PC-3 (cell line): ENCODE data around the gene STMP1. TPM values are rescaled to one million over a fixed set of nuclear protein-coding genes. Genes with fewer than 3 reads are reported as not detected.

Source experiments
- ATAC-seq: fragments of 200-7000 bp; cut with Tn5 transposase; 2 replicates; pipeline ENCODE4 v1.9.1; 2020; ENCODE audit warnings: mild to moderate bottlenecking, moderate library complexity
- BruUV-seq: library from RNA; stranded (reverse); fragments of 400-500 nt; replicated peaks from 2 replicates; lab custom pipeline; 2021; lab: Mats Ljungman, UMichigan
- CTCF ChIA-PET: fragments of 300-600 bp; sonication (Branson Sonifier 250); formaldehyde crosslinking; loops from one replicate; lab custom pipeline; 2022; ENCODE audit warnings: antibody characterized with exemption; lab: Charles Lee
- POLR2A ChIA-PET: fragments of 300-600 bp; sonication (Branson Sonifier 250); formaldehyde crosslinking; loops from one replicate; lab custom pipeline; 2022; ENCODE audit warnings: antibody characterized with exemption; ENCODE audit not compliant: unreplicated experiment; lab: Charles Lee
- DNase-seq: peaks from one replicate; pipeline ENCODE4 v3.0.0-alpha.2; 2015
- H2AFZ ChIP-seq: fragments of 300-600 bp; sonication (generic); 2 replicates; pipeline ENCODE4 v1.6.0; 2016; ENCODE audit warnings: antibody characterized with exemption, low read length
- H3F3A ChIP-seq: fragments of 300-600 bp; sonication (generic); one replicate; pipeline ENCODE4 v1.6.0; 2017; ENCODE audit warnings: antibody characterized with exemption, low read length, control low read depth, mild to moderate bottlenecking; ENCODE audit not compliant: unreplicated experiment
- H3K27ac ChIP-seq: fragments of 300-600 bp; sonication (generic); 2 replicates; pipeline ENCODE4 v1.5.1; 2016; ENCODE audit warnings: mild to moderate bottlenecking, low read length
- H3K27me3 ChIP-seq: fragments of 300-600 bp; sonication (generic); 2 replicates; pipeline ENCODE4 v1.6.1; 2016; ENCODE audit warnings: low read length, mixed read lengths
- H3K36me3 ChIP-seq: fragments of 300-600 bp; sonication (generic); 2 replicates; pipeline ENCODE4 v1.6.1; 2016; ENCODE audit warnings: low read depth, mixed run types, low read length, mixed read lengths
- H3K4me1 ChIP-seq: fragments of 300-600 bp; sonication (generic); 2 replicates; pipeline ENCODE4 v1.5.1; 2016; ENCODE audit warnings: low read length; ENCODE audit not compliant: insufficient read depth
- H3K4me2 ChIP-seq: fragments of 300-600 bp; sonication (generic); 2 replicates; pipeline ENCODE4 v1.6.0; 2016; ENCODE audit warnings: low read length
- H3K4me3 ChIP-seq: fragments of 300-600 bp; sonication (generic); 2 replicates; pipeline ENCODE4 v1.5.1; 2016; ENCODE audit warnings: mild to moderate bottlenecking, low read length, mixed read lengths
- H3K79me2 ChIP-seq: fragments of 300-600 bp; sonication (generic); 2 replicates; pipeline ENCODE4 v1.6.1; 2017; ENCODE audit warnings: low read length, mixed read lengths
- H3K9ac ChIP-seq: fragments of 300-600 bp; sonication (generic); 2 replicates; pipeline ENCODE4 v1.6.0; 2016; ENCODE audit warnings: mild to moderate bottlenecking, low read length
- H3K9me2 ChIP-seq: fragments of 300-600 bp; sonication (generic); replicated peaks from 2 replicates; pipeline ENCODE4 v1.6.1; 2016; ENCODE audit warnings: mixed run types, low read length, mixed read lengths
- H3K9me3 ChIP-seq: fragments of 300-600 bp; sonication (generic); 2 replicates; pipeline ENCODE4 v1.6.1; 2016; ENCODE audit warnings: low read length, mixed read lengths
- H4K20me1 ChIP-seq: fragments of 300-600 bp; sonication (generic); 2 replicates; pipeline ENCODE4 v1.6.1; 2016; ENCODE audit warnings: low read length, mixed read lengths
- CTCF ChIP-seq: fragments of 300-600 bp; sonication (generic); conservative IDR thresholded peaks from 2 replicates; pipeline ENCODE4 v1.5.1; 2017; ENCODE audit warnings: antibody characterized with exemption, low read depth, mild to moderate bottlenecking, low read length
- EZH2 ChIP-seq: fragments of 300-600 bp; sonication (generic); IDR thresholded peaks from one replicate; pipeline ENCODE4 v1.6.1; 2017; ENCODE audit warnings: antibody characterized with exemption, mild to moderate bottlenecking, low read length; ENCODE audit not compliant: unreplicated experiment
- EZH2phosphoT487 ChIP-seq: fragments of 300-600 bp; sonication (generic); IDR thresholded peaks from 2 replicates; pipeline ENCODE4 v1.6.1; 2018; ENCODE audit warnings: mild to moderate bottlenecking, antibody characterized with exemption, low read length, borderline replicate concordance
- intact Hi-C: fragments of 100-400 bp; cut with micrococcal nuclease; formaldehyde crosslinking; loops from 2 replicates; pipeline ENCODE4 v1.9.0; 2023
- total RNA-seq: library from RNA; depleted of rRNA; stranded (reverse); fragments of >200 nt; gene quantifications from 2 replicates; pipeline ENCODE4 v1.2.3, GENCODE V29; 2014

The STMP1 gene
- total RNA-seq, 1 experiment from 2014 or later: 8.8 TPM

GRCh38 chr7:135658564-135658963 is 3.8 kb upstream of the STMP1 start:
- TF ChIP-seq EZH2 (no peak), CTCF (no peak), EZH2phosphoT487 (no peak)
- Histone ChIP-seq H3K4me2 (no peak overlapping the region), H3F3A (no peaks in the 10 kb centered on the region), H3K27me3 (no peaks in the 10 kb centered on the region), H3K79me2 (peaks cover 12% of the 10 kb centered on the region), H3K9ac (no peak overlapping the region), H3K9me3 (no peaks in the 10 kb centered on the region), H3K27ac (no peak overlapping the region), H2AFZ (no peak overlapping the region), H3K36me3 (no peaks in the 10 kb centered on the region), H4K20me1 (no peaks in the 10 kb centered on the region), H3K4me3 (no peak overlapping the region), H3K9me2 (no peaks in the 10 kb centered on the region), H3K4me1 (peaks cover 6% of the 10 kb centered on the region)
- DNase-seq: no peak
- no peak for ATAC-seq
- ChIA-PET POLR2A (no interaction called here), CTCF (no interaction called here)
- no TSS peak for BruUV-seq
- intact Hi-C loops: no loop called here

- CTCF ChIA-PET: no interaction called here
These were observed 3.0 kb upstream of the STMP1 start for GRCh38 chr7:135659159-135659846.

More at GRCh38 chr7:135659159-135659846, 3.0 kb upstream of the STMP1 start:
- peaks cover 13% of the 10 kb centered on the region for H3K4me1 ChIP-seq
- H3K4me2 ChIP-seq: no peak overlapping the region
- no peaks in the 10 kb centered on the region for H3K36me3 ChIP-seq
- no peak for TF ChIP-seq EZH2
- TF ChIP-seq CTCF: no peak
- no peak for TF ChIP-seq EZH2phosphoT487
- H3K4me3 ChIP-seq: no peak overlapping the region
- H3K9me2 ChIP-seq: no peaks in the 10 kb centered on the region
- H4K20me1 ChIP-seq: no peaks in the 10 kb centered on the region
- H2AFZ ChIP-seq: no peak overlapping the region
- H3K27me3 ChIP-seq: no peaks in the 10 kb centered on the region
- POLR2A ChIA-PET: no interaction called here
- no peak overlapping the region for H3K9ac ChIP-seq
- intact Hi-C loops: no loop called here
- H3K27ac ChIP-seq: no peak overlapping the region
- ATAC-seq: no peak
- DNase-seq: no peak
- no TSS peak for BruUV-seq
- no peaks in the 10 kb centered on the region for H3F3A ChIP-seq
- H3K79me2 ChIP-seq: peaks cover 20% of the 10 kb centered on the region
- no peaks in the 10 kb centered on the region for H3K9me3 ChIP-seq
